ENCODE measurements around the gene CYFIP1. TPM values are rescaled to one million over a fixed set of nuclear protein-coding genes. Genes with fewer than 3 reads are reported as not detected.

The CYFIP1 gene
- total and polyA plus RNA-seq, 10 of the 15 experiments (the other 5 are each of a cell fraction or from before 2014, with no cell fraction given) = 3.5 to 46.2 (median 28.3) TPM

DNA sequence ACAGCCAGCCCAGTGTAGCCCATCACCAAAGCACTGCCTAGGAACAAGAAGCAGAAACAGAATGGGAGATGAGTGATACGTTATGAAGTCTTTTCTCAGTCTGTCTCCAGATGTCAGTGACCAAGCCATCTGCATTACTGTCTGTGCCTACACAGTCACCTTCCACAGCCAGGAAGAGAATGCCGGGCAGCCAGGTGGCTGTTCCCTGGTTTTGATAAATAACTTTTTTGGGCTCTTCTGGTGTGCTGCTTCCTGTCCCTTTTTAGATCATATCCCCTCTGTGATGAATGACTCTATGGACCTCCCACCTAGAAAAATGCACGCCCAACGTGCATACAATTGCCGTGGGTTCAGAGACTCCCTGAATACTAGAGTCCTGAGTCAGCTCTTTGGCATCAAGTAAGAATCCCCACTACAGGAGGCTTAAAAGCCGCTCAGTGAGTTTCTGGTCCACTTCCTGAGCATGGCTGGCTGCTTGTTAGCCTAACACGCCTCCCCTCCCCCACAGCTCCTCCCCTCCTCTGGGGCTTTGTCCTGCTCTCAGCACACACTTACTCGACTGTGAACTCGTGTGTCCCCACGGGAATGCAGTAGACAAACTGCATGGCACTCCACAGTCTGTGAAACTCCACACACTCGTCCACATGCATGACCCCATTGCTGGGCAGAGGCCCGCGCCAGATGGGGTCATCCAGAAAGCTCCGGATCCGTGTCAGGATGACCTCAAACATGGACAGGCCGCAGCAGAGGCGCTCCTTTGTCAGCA lies 107.0 kb downstream of the CYFIP1 start:
- in situ Hi-C loops (cut with MboI) (no loop called here), intact Hi-C loops (cut with micrococcal nuclease; ENCODE audit: unreplicated experiment) (no loop called here)
- no peak overlapping the region for H3K27ac ChIP-seq (ENCODE audit: control insufficient read depth, insufficient read depth)
- WGBS (ENCODE audit: insufficient coverage, insufficient replicate concordance, low lambda C conversion rate, missing lambda C conversion rate) = 65% methylated on average over 17 of the region's 17 CpGs
- SMC1A ChIA-PET (ENCODE audit: uncharacterized antibody, unreplicated experiment) = no interaction called here
- no peak overlapping the region for H3K4me3 ChIP-seq
- no peak overlapping the region for H2AFZ ChIP-seq (ENCODE audit: control insufficient read depth, low read depth, low read length)
- CTCF ChIA-PET = no interaction called here
- no peak overlapping the region for H3K9ac ChIP-seq (ENCODE audit: control insufficient read depth, insufficient read depth, low read length)
- no peaks in the 10 kb centered on the region for H3K79me2 ChIP-seq (ENCODE audit: control insufficient read depth, insufficient read depth, low read length)
- TF ChIP-seq EP300 (IDR thresholded peaks at IDR 0.05; ENCODE audit: borderline replicate concordance in 1 of 2, control insufficient read depth in 1 of 2, low read depth in 2 of 2, low read length in 2 of 2) (no peak), IRF4 (IDR thresholded peaks at IDR 0.05; ENCODE audit: low read depth, low read length) (no peak), NFIC (IDR thresholded peaks at IDR 0.05; ENCODE audit: low read depth, low read length) (no peak), ZNF622 (IDR thresholded peaks at IDR 0.05) (no peak), TARDBP (IDR thresholded peaks at IDR 0.05; ENCODE audit: borderline replicate concordance) (no peak), YBX1 (IDR thresholded peaks at IDR 0.05) (no peak)
- DNase-seq (ENCODE audit: low read depth, low spot score) (no peak), ATAC-seq (no peak), FAIRE-seq (no peak)
- no peaks in the 10 kb centered on the region for H3K4me1 ChIP-seq (ENCODE audit: control insufficient read depth, insufficient read depth, low read length)
- H4K20me1 ChIP-seq (ENCODE audit: control insufficient read depth, insufficient read depth) = no peaks in the 10 kb centered on the region; the same call in 1 of the 2 replicates
- POLR2A ChIA-PET = interaction anchor here (0.6 kb wide), 1 partner anchor 56 kb away, joined by 8 read pairs; no protein-coding TSS in a partner anchor
- no peaks in the 10 kb centered on the region; the same call in 2 of the 3 replicates for H3K9me3 ChIP-seq (replicated peaks; ENCODE audit: control insufficient read depth, insufficient read depth, low read length)
- H3K36me3 ChIP-seq (ENCODE audit: control insufficient read depth in 2 of 2, insufficient read depth in 2 of 2, low read length in 1 of 2) = peaks cover 8 to 44% of the 10 kb centered on the region in 2 experiments
- BruUV-seq (replicated peaks) = no TSS peak
- no peaks in the 10 kb centered on the region for H3K27me3 ChIP-seq (replicated peaks in 1 of 2; ENCODE audit: control insufficient read depth in 2 of 2, insufficient read depth in 2 of 2, low read length in 1 of 2)
- no peak overlapping the region for H3K4me2 ChIP-seq (ENCODE audit: control insufficient read depth, insufficient read depth)
- RAD21 ChIA-PET (ENCODE audit: unreplicated experiment) = no interaction called here

DNA sequence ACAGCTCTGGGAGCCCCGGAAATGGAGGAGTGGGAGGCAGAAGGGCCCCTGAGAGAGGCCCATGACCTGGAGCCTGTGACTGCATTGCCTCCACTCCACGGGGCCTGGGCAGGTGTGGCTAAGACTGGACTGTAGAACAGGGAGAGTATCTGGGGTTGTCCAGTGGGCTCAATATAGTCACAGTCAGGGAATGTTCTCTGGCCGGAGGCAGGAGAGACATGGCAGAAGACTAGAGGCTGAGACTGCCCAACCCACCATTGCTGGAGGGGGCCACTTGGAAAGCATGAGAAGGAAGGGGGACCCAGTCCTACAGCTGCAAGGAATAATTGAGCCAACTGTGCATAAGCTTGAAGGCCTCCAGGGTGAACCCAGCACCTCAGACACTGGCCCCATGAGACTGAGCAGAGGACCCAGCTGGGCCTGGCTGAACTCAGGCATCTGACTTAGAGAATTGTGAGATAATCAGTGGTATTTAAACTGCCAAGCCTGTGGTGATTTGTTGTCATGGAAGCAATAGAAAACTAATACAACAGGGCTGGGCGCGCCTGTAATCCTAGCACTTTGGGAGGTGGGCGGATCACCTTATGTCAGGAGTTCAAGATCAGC lies 108.6 kb downstream of the CYFIP1 start:
- ChIA-PET CTCF (no interaction called here), POLR2A (no interaction called here), SMC1A (ENCODE audit: uncharacterized antibody, unreplicated experiment) (no interaction called here), RAD21 (ENCODE audit: unreplicated experiment) (no interaction called here)
- no peaks in the 10 kb centered on the region for H3K4me1 ChIP-seq (ENCODE audit: control insufficient read depth, insufficient read depth, low read length)
- DNase-seq (ENCODE audit: low read depth, low spot score) (no peak), FAIRE-seq (no peak), ATAC-seq (peak; percentile 21; the same call in 1 of the 3 replicates)
- H3K4me3 ChIP-seq = no peak overlapping the region
- no peak overlapping the region for H2AFZ ChIP-seq (ENCODE audit: control insufficient read depth, low read depth, low read length)
- H3K36me3 ChIP-seq (ENCODE audit: control insufficient read depth in 2 of 2, insufficient read depth in 2 of 2, low read length in 1 of 2) = peaks cover 10 to 48% of the 10 kb centered on the region in 2 experiments
- no peaks in the 10 kb centered on the region; the same call in 1 of the 2 replicates for H4K20me1 ChIP-seq (ENCODE audit: control insufficient read depth, insufficient read depth)
- H3K9me3 ChIP-seq (replicated peaks; ENCODE audit: control insufficient read depth, insufficient read depth, low read length) = no peaks in the 10 kb centered on the region
- in situ Hi-C loops (cut with MboI) = no loop called here
- H3K9ac ChIP-seq (ENCODE audit: control insufficient read depth, insufficient read depth, low read length) = no peak overlapping the region
- H3K79me2 ChIP-seq (ENCODE audit: control insufficient read depth, insufficient read depth, low read length) = no peaks in the 10 kb centered on the region
- 97% methylated on average over 6 of the region's 6 CpGs for WGBS (ENCODE audit: insufficient coverage, insufficient replicate concordance, low lambda C conversion rate, missing lambda C conversion rate)
- intact Hi-C loops (cut with micrococcal nuclease; ENCODE audit: unreplicated experiment) = no loop called here
- no peaks in the 10 kb centered on the region for H3K27me3 ChIP-seq (replicated peaks in 1 of 2; ENCODE audit: control insufficient read depth in 2 of 2, insufficient read depth in 2 of 2, low read length in 1 of 2)
- H3K4me2 ChIP-seq (ENCODE audit: control insufficient read depth, insufficient read depth) = no peak overlapping the region
- 0 out of 2 replicates have a peak, but pooled peaks have one; percentile 20 for TF ChIP-seq POLR2A (IDR thresholded peaks at IDR 0.05; ENCODE audit: low read depth, low read length)
- TF ChIP-seq ZNF207 (IDR thresholded peaks at IDR 0.05; ENCODE audit: borderline replicate concordance) = no peak
- no peak overlapping the region for H3K27ac ChIP-seq (ENCODE audit: control insufficient read depth, insufficient read depth)
- BruUV-seq (replicated peaks) = no TSS peak

All from GM12878 (cell line).